Aorta (tissue), 5 donors: ENCODE measurements around the gene PLXNB1. TPM values are rescaled to one million over a fixed set of nuclear protein-coding genes. Genes with fewer than 3 reads are reported as not detected.

Experiments used
- ATAC-seq: fragments of 200-7000 bp; cut with Tn5 transposase; one replicate; pipeline ENCODE4 v1.9.1; 2022; ENCODE audit warnings: moderate library complexity; ENCODE audit not compliant: low FRiP score
- DNase-seq, 2 donors: peaks; one replicate each; pipeline ENCODE4 v3.0.0-alpha.2; 2020
- H3K27ac ChIP-seq, 2 donors: one replicate each; pipeline ENCODE4 v1.5.1; 2013; ENCODE audit warnings: low read length in 2 of 2, mild to moderate bottlenecking in 2 of 2, moderate library complexity in 2 of 2, control low read depth in 1 of 2, inconsistent platforms in 1 of 2, low read depth in 1 of 2
- H3K27me3 ChIP-seq, 2 donors: one replicate each; pipeline ENCODE4 v1.6.1; 2013; ENCODE audit warnings: control low read depth in 1 of 2, low read length in 1 of 2, mild to moderate bottlenecking in 1 of 2, moderate library complexity in 1 of 2; ENCODE audit not compliant: insufficient read depth in 2 of 2, control insufficient read depth in 1 of 2
- H3K36me3 ChIP-seq, 2 donors: one replicate each; pipeline ENCODE4 v1.6.1; 2013; ENCODE audit warnings: control low read depth in 1 of 2, low read length in 1 of 2, mild to moderate bottlenecking in 1 of 2; ENCODE audit not compliant: insufficient read depth in 2 of 2, control insufficient read depth in 1 of 2
- H3K4me1 ChIP-seq, 2 donors: one replicate each; pipeline ENCODE4 v1.6.1; 2013; ENCODE audit warnings: low read length in 2 of 2, control low read depth in 1 of 2, mild to moderate bottlenecking in 1 of 2, moderate library complexity in 1 of 2; ENCODE audit not compliant: insufficient read depth in 2 of 2, control insufficient read depth in 1 of 2
- H3K4me3 ChIP-seq, 2 donors: one replicate each; pipeline ENCODE4 v1.5.1; 2013; ENCODE audit warnings: low read length in 2 of 2, control low read depth in 1 of 2, mild to moderate bottlenecking in 1 of 2
- H3K9me3 ChIP-seq: one replicate; pipeline ENCODE4 v1.6.1; 2013; ENCODE audit warnings: mild to moderate bottlenecking, low read length; ENCODE audit not compliant: control insufficient read depth
- WGBS, 2 donors: extraction: QIAGEN DNeasy Blood & Tissue Kit; methylation state at CpG; one replicate each; pipeline ENCODE4 v1.1.7; 2013; 5-methylcytosine and 5-hydroxymethylcytosine counted together
- intact Hi-C, 2 donors: fragments of 100-400 bp; cut with DNase I; formaldehyde crosslinking; loops; one replicate each; pipeline versions ENCODE4 v1.14.2 to v1.15.0; 2022
- polyA plus RNA-seq, 2 donors: library from polyadenylated mRNA; stranded (reverse); fragments of 200-250 nt; gene quantifications; one replicate each; pipeline ENCODE4 v1.2.3, GENCODE V29; 2013
- total RNA-seq, 2 donors: library from RNA; stranded (reverse); fragmentation: NEBNext Ultra II Directional; extraction: Animal tissue kit (Norgen Biotek cat#: 25700); gene quantifications; one replicate each; pipeline ENCODE4 v1.2.1, GENCODE V29; 2021
- donor health status: healthy with polysubstance abuse.
- donor health status: Bipolar disorder and iron deficiency.
- donor health status: DM: no; HTN: no; CAD: no.
- donor health status: DM: no; HTN: no; CAD: no.
- donor health status: DM: yes; HTN: yes; CAD: no.

PLXNB1 gene
- total and polyA plus RNA-seq, 4 donors: 26.3 to 235 (median 92.5) TPM

GRCh38 chr3:48459773-48460516, 30.1 kb upstream of the PLXNB1 start:
- H3K27ac ChIP-seq: no peak overlapping the region
- H3K27me3 ChIP-seq: no peaks in the 10 kb centered on the region
- H3K9me3 ChIP-seq: no peaks in the 10 kb centered on the region
- intact Hi-C loops: loop anchor here in 1 of 2 donors (10.0 kb wide), 1 partner anchor 175 kb away; the partner anchor contains the start of gene SLC26A6
- H3K4me3 ChIP-seq: no peak overlapping the region
- no peaks in the 10 kb centered on the region for H3K4me1 ChIP-seq
- 49 to 56% methylated on average over 7 of the region's 7 CpGs for WGBS, 2 donors
- ATAC-seq (no peak), DNase-seq (no peak)
- H3K36me3 ChIP-seq: peaks cover 7 to 13% of the 10 kb centered on the region in 2 donors

GRCh38 chr3:48459331-48459730, 29.4 kb upstream of the PLXNB1 start:
- no peaks in the 10 kb centered on the region for H3K27me3 ChIP-seq
- intact Hi-C loops: no loop called here
- no peaks in the 10 kb centered on the region for H3K4me1 ChIP-seq
- no peak for DNase-seq
- no peak overlapping the region for H3K4me3 ChIP-seq
- peaks cover 8 to 13% of the 10 kb centered on the region in 2 donors for H3K36me3 ChIP-seq
- WGBS, 2 donors: 88 to 89% methylated on average over 3 of the region's 3 CpGs
- H3K9me3 ChIP-seq: no peaks in the 10 kb centered on the region
- ATAC-seq: no peak
- H3K27ac ChIP-seq: no peak overlapping the region

- peak in 1 of 2 donors; percentile 4 for DNase-seq
- peaks cover 12 to 15% of the 10 kb centered on the region in 2 donors for H3K36me3 ChIP-seq
- no peak overlapping the region for H3K27ac ChIP-seq
- ATAC-seq: no peak
- no peaks in the 10 kb centered on the region for H3K9me3 ChIP-seq
- intact Hi-C loops: no loop called here
- H3K4me3 ChIP-seq: no peak overlapping the region
- 93 to 100% methylated on average over 1 of the region's 1 CpG for WGBS, 2 donors
- no peaks in the 10 kb centered on the region for H3K4me1 ChIP-seq
- no peaks in the 10 kb centered on the region for H3K27me3 ChIP-seq
Observed at GRCh38 chr3:48456456-48456855, 26.6 kb upstream of the PLXNB1 start.

GRCh38 chr3:48451270-48451669, 21.4 kb upstream of the PLXNB1 start:
- Histone ChIP-seq H3K9me3 (no peaks in the 10 kb centered on the region), H3K4me1 (no peaks in the 10 kb centered on the region), H3K27ac (no peak overlapping the region), H3K27me3 (no peaks in the 10 kb centered on the region), H3K4me3 (no peak overlapping the region), H3K36me3 (peaks cover 4 to 6% of the 10 kb centered on the region in 2 donors)
- intact Hi-C loops: no loop called here
- WGBS, 2 donors: 80 to 92% methylated on average over 1 of the region's 1 CpG
- ATAC-seq: no peak
- DNase-seq: no peak

- peak within 1 kb of the TSS; percentile 46 to 54 for H3K4me3 ChIP-seq
- H3K4me1 ChIP-seq: no peaks in the 10 kb centered on the region
- H3K27ac ChIP-seq: peak within 1 kb of the TSS; percentile 46 to 60
- H3K9me3 ChIP-seq: no peaks in the 10 kb centered on the region
- H3K36me3 ChIP-seq: no peaks in the 10 kb centered on the region
- H3K27me3 ChIP-seq: no peaks in the 10 kb centered on the region
- DNase-seq (peak; percentile 93 to 97), ATAC-seq (peak; percentile 98)
- intact Hi-C loops: no loop called here
- 0% methylated on average over 60 to 91 of the region's 91 CpGs for WGBS, 2 donors
Observed at GRCh38 chr3:48446425-48447193, 16.7 kb upstream of the PLXNB1 start, which contains the start of gene ATRIP. TSS of gene ATRIP (plus strand) at chr3:48446737. CDS start at chr3:48446846, 109 bp downstream.

GRCh38 chr3:48446043-48446424, 16.1 kb upstream of the PLXNB1 start:
- H3K27ac ChIP-seq: peak overlapping the region in 1 of 2 donors; percentile 60
- H3K4me3 ChIP-seq: peak overlapping the region; percentile 30 to 48
- H3K27me3 ChIP-seq: no peaks in the 10 kb centered on the region
- no peaks in the 10 kb centered on the region for H3K9me3 ChIP-seq
- WGBS, 2 donors: 11 to 15% methylated on average over 6 of the region's 6 CpGs
- H3K36me3 ChIP-seq: no peaks in the 10 kb centered on the region
- no peaks in the 10 kb centered on the region for H3K4me1 ChIP-seq
- intact Hi-C loops: no loop called here
- DNase-seq (no peak), ATAC-seq (peak; percentile 5)

GRCh38 chr3:48445277-48445882, 15.5 kb upstream of the PLXNB1 start:
- Histone ChIP-seq H3K27ac (no peak overlapping the region), H3K36me3 (no peaks in the 10 kb centered on the region), H3K4me1 (no peaks in the 10 kb centered on the region), H3K9me3 (no peaks in the 10 kb centered on the region), H3K4me3 (no peak overlapping the region), H3K27me3 (no peaks in the 10 kb centered on the region)
- DNase-seq: no peak
- intact Hi-C loops: no loop called here
- ATAC-seq: no peak
- WGBS, 2 donors: 60 to 65% methylated on average over 6 of the region's 6 CpGs

GRCh38 chr3:48441940-48442339, 12.1 kb upstream of the PLXNB1 start:
- 83 to 87% methylated on average over 6 of the region's 6 CpGs for WGBS, 2 donors
- Histone ChIP-seq H3K36me3 (no peaks in the 10 kb centered on the region), H3K27ac (no peak overlapping the region), H3K4me3 (no peak overlapping the region), H3K4me1 (no peaks in the 10 kb centered on the region), H3K9me3 (no peaks in the 10 kb centered on the region), H3K27me3 (no peaks in the 10 kb centered on the region)
- ATAC-seq (no peak), DNase-seq (no peak)
- intact Hi-C loops: no loop called here
